HepG2 (cell line): ENCODE data around the gene TMEM108. TPM values are rescaled to one million over a fixed set of nuclear protein-coding genes. Genes with fewer than 3 reads are reported as not detected.

Source experiments
- ERF ChIP-seq: IDR thresholded peaks from 2 replicates; pipeline ENCODE4 v1.6.1; 2018; ENCODE audit warnings: missing biosample characterization, missing genetic modification reagents
- HMGA1 ChIP-seq: sonication (generic); formaldehyde crosslinking; conservative IDR thresholded peaks from 2 replicates; pipeline ENCODE4 v1.4.0; 2020; ENCODE audit warnings: missing genetic modification reagents
- HNRNPH1 ChIP-seq: fragments of 200-400 bp; formaldehyde crosslinking; optimal IDR thresholded peaks from 2 replicates; pipeline ENCODE3; 2017; ENCODE audit warnings: mild to moderate bottlenecking, low read depth, low read length
- MAFK ChIP-seq, 2 experiments: IDR thresholded peaks in 1 of 2; conservative IDR thresholded peaks in 1 of 2; 2 replicates each; pipeline ENCODE4 v1.6.1; 2011; ENCODE audit warnings: improper control_type of control experiment in 2 of 2, low read length in 2 of 2
- REST ChIP-seq, 2 experiments: IDR thresholded peaks; 2 replicates each; pipeline ENCODE4 v1.6.1; 2011 to 2012; ENCODE audit warnings: low read length in 2 of 2, borderline replicate concordance in 1 of 2, low read depth in 1 of 2, mild to moderate bottlenecking in 1 of 2, moderate library complexity in 1 of 2
- STAT5B ChIP-seq: sonication (generic); formaldehyde crosslinking; IDR thresholded peaks from 2 replicates; pipeline ENCODE4 v1.4.0; 2020; ENCODE audit warnings: missing genetic modification reagents
- TOE1 ChIP-seq: sonication (generic); formaldehyde crosslinking; IDR thresholded peaks from 2 replicates; pipeline ENCODE4 v1.4.0; 2020; ENCODE audit warnings: mild to moderate bottlenecking, missing genetic modification reagents
- YEATS2 ChIP-seq: sonication (generic); formaldehyde crosslinking; IDR thresholded peaks from 2 replicates; pipeline ENCODE4 v1.4.0; 2020; ENCODE audit warnings: missing genetic modification reagents, borderline replicate concordance
- ZBTB43 ChIP-seq: sonication (generic); formaldehyde crosslinking; conservative IDR thresholded peaks from 2 replicates; pipeline ENCODE4 v1.4.0; 2020; ENCODE audit warnings: missing genetic modification reagents
- ZNF792 ChIP-seq: IDR thresholded peaks from 2 replicates; pipeline ENCODE4 v1.6.1; 2016
- polyA plus RNA-seq, 8 experiments: library from polyadenylated mRNA; depleted of rRNA in 3 of 8; stranded (reverse) in 7 of 8; unstranded in 1 of 8; fragments of >200 nt; fragmentation: Illumina TruSeq in 4 of 8; extraction: Trizol in 4 of 8; gene quantifications; 2 replicates each; pipeline versions ENCODE4 v1.2.1 to v1.2.3, GENCODE V29; 2011 to 2016; ENCODE audit warnings: low read depth in 4 of 8, missing spikeins in 1 of 8, mixed read lengths in 1 of 8; ENCODE audit not compliant: insufficient read depth in 1 of 8
- total RNA-seq, 5 experiments: library from RNA; depleted of rRNA; stranded (reverse); fragments of >200 nt; fragmentation: Illumina TruSeq; extraction: Trizol; gene quantifications; 2 replicates each; pipeline ENCODE4 v1.2.3, GENCODE V29; 2016; ENCODE audit warnings: low read depth in 1 of 5

The TMEM108 gene
- total and polyA plus RNA-seq, 2 of the 13 experiments (the other 11 are each of a cell fraction or from before 2014, with no cell fraction given) = not detected

GRCh38 chr3:133248389-133248788 is 210.2 kb downstream of the TMEM108 start (continued):
- no peak for TF ChIP-seq REST (IDR thresholded peaks at IDR 0.05; ENCODE audit: borderline replicate concordance in 1 of 2, low read depth in 1 of 2, low read length in 2 of 2)
- no peak for TF ChIP-seq TOE1
- TF ChIP-seq ERF (CRISPR knock-in tag) = no peak
- TF ChIP-seq STAT5B (CRISPR knock-in tag) = no peak
- TF ChIP-seq HNRNPH1 = no peak
- no peak for TF ChIP-seq MAFK (conservative IDR thresholded peaks at IDR 0.05 in 1 of 2, IDR thresholded peaks at IDR 0.05 in 1 of 2; ENCODE audit: low read length in 2 of 2)
- no peak for TF ChIP-seq ZNF792
- no peak for TF ChIP-seq HMGA1 (CRISPR knock-in tag)
- no peak for TF ChIP-seq ZBTB43 (CRISPR knock-in tag)
- TF ChIP-seq YEATS2 (CRISPR knock-in tag) = no peak
